B cell (primary cell): ENCODE results near the gene SMIM35. TPM values are rescaled to one million over a fixed set of nuclear protein-coding genes. Genes with fewer than 3 reads are reported as not detected.

Source experiments
- ATAC-seq: fragments of 200-7000 bp; cut with Tn5 transposase; one replicate; pipeline ENCODE4 v1.10.0; 2021; ENCODE audit warnings: low read depth, mild to moderate bottlenecking, moderate number of reproducible peaks, moderate library complexity
- CTCF ChIA-PET: fragments of 350-600 bp; sonication (Branson Sonifier 250); formaldehyde crosslinking; loops from one replicate; lab custom pipeline; 2021; ENCODE audit warnings: antibody characterized with exemption, inconsistent platforms; lab: Charles Lee
- POLR2A ChIA-PET: fragments of 350-600 bp; sonication (Branson Sonifier 250); formaldehyde crosslinking; loops from one replicate; lab custom pipeline; 2021; ENCODE audit warnings: antibody characterized with exemption; lab: Charles Lee
- DNase-seq: peaks from one replicate; pipeline ENCODE4 v3.0.0; 2013
- H2AFZ ChIP-seq: 2 replicates; pipeline ENCODE4 v1.6.1; 2012; ENCODE audit warnings: mild to moderate bottlenecking, low read depth, low read length; ENCODE audit not compliant: insufficient read depth, poor library complexity, severe bottlenecking
- H3K27ac ChIP-seq, 2 donors: 1 replicate in 1 of 2; 2 replicates in 1 of 2; pipeline ENCODE4 v1.5.1; 2012 to 2013; ENCODE audit warnings: low read length in 2 of 2, mild to moderate bottlenecking in 2 of 2, moderate library complexity in 1 of 2
- H3K27me3 ChIP-seq, 4 experiments: fragments of 200-600 bp in 1 of 4; sonication (generic) in 1 of 4; replicated peaks in 1 of 4; 1 replicate in 2 of 4; 2 replicates in 2 of 4; pipeline versions ENCODE4 v1.6.1 to v1.7.0; 2013 to 2016; ENCODE audit warnings: low read length in 3 of 4, mild to moderate bottlenecking in 2 of 4, mixed read lengths in 1 of 4, moderate library complexity in 1 of 4; ENCODE audit not compliant: insufficient read depth in 4 of 4, control insufficient read depth in 3 of 4; ENCODE audit errors: control extremely low read depth in 1 of 4
- H3K36me3 ChIP-seq, 2 experiments: replicated peaks in 1 of 2; 1 replicate in 1 of 2; 2 replicates in 1 of 2; pipeline versions ENCODE4 v1.6.1 to v1.7.1; 2013; ENCODE audit warnings: low read length in 1 of 2; ENCODE audit not compliant: insufficient read depth in 2 of 2, control insufficient read depth in 1 of 2; ENCODE audit errors: control extremely low read depth in 1 of 2, extremely low read depth in 1 of 2
- H3K4me1 ChIP-seq, 2 donors: fragments of 200-600 bp in 1 of 2; sonication (generic) in 1 of 2; 1 replicate in 1 of 2; 2 replicates in 1 of 2; pipeline versions ENCODE4 v1.5.1 to v1.6.1; 2013 to 2017; ENCODE audit warnings: low read length in 2 of 2; ENCODE audit not compliant: control insufficient read depth in 2 of 2, insufficient read depth in 2 of 2
- H3K4me2 ChIP-seq: replicated peaks from 2 replicates; pipeline ENCODE3; 2012; ENCODE audit warnings: mild to moderate bottlenecking, low read depth, low read length; ENCODE audit not compliant: poor library complexity, severe bottlenecking
- H3K4me3 ChIP-seq, 5 experiments: fragments of 200-600 bp in 1 of 5; sonication (generic) in 1 of 5; 1 replicate in 3 of 5; 2 replicates in 2 of 5; pipeline versions ENCODE4 v1.5.1 to v1.7.0; 2011 to 2016; ENCODE audit warnings: low read length in 4 of 5, mild to moderate bottlenecking in 4 of 5, low read depth in 2 of 5, control low read depth in 1 of 5, moderate library complexity in 1 of 5; ENCODE audit not compliant: insufficient read depth in 1 of 5; ENCODE audit errors: control extremely low read depth in 1 of 5, extremely low read depth in 1 of 5
- H3K79me2 ChIP-seq: fragments of 200-600 bp; sonication (generic); one replicate; pipeline ENCODE4 v1.6.0; 2016; ENCODE audit warnings: low read length; ENCODE audit not compliant: control insufficient read depth, insufficient read depth
- H3K9ac ChIP-seq: fragments of 200-600 bp; sonication (generic); 2 replicates; pipeline ENCODE4 v1.6.1; 2017; ENCODE audit warnings: mild to moderate bottlenecking, low read length, moderate library complexity
- H3K9me3 ChIP-seq, 3 donors: one replicate each; pipeline versions ENCODE4 v1.6.1 to v1.7.1; 2013; ENCODE audit warnings: low read length in 2 of 3; ENCODE audit not compliant: control insufficient read depth in 2 of 3, insufficient read depth in 1 of 3; ENCODE audit errors: control extremely low read depth in 1 of 3
- H4K20me1 ChIP-seq: 2 replicates; pipeline ENCODE4 v1.6.0; 2012; ENCODE audit warnings: mild to moderate bottlenecking, low read length; ENCODE audit not compliant: insufficient read depth, control insufficient read depth, poor library complexity, severe bottlenecking
- H3K27ac Mint-ChIP-seq: one replicate; pipeline ENCODE4 v1.8.0; 2021; ENCODE audit warnings: mixed read lengths
- H3K27me3 Mint-ChIP-seq: one replicate; pipeline ENCODE4 v1.8.0; 2021; ENCODE audit warnings: mixed read lengths
- H3K4me1 Mint-ChIP-seq: one replicate; pipeline ENCODE4 v1.8.0; 2021; ENCODE audit warnings: mixed read lengths
- H3K4me3 Mint-ChIP-seq: one replicate; pipeline ENCODE4 v1.8.0; 2021; ENCODE audit warnings: mixed read lengths
- H3K9me3 Mint-ChIP-seq: one replicate; pipeline ENCODE4 v1.8.0; 2022; ENCODE audit warnings: mixed read lengths; ENCODE audit not compliant: insufficient read depth
- CTCF ChIP-seq: fragments of 200-600 bp; IDR thresholded peaks from one replicate; pipeline ENCODE4 v1.8.0; 2022; ENCODE audit warnings: antibody characterized with exemption, mild to moderate bottlenecking
- EZH2 ChIP-seq: IDR thresholded peaks from 2 replicates; pipeline ENCODE4 v1.6.1; 2012; ENCODE audit warnings: borderline replicate concordance, low read depth, mild to moderate bottlenecking, moderate library complexity, low read length; ENCODE audit not compliant: insufficient read depth, poor library complexity, severe bottlenecking
- WGBS: methylation state at CpG from one replicate; pipeline ENCODE4 v1.1.5; 2013; ENCODE audit warnings: missing lambda C conversion rate; ENCODE audit not compliant: insufficient coverage; 5-methylcytosine and 5-hydroxymethylcytosine counted together
- intact Hi-C: fragments of 100-400 bp; cut with micrococcal nuclease; formaldehyde crosslinking; loops from one replicate; pipeline ENCODE4 v1.10.0; 2022
- polyA plus RNA-seq: library from polyadenylated mRNA; depleted of rRNA; stranded (reverse); fragments of >200 nt; gene quantifications from 2 replicates; pipeline ENCODE4 v1.2.3, GENCODE V29; 2012
- total RNA-seq, 2 donors: library from RNA; stranded (reverse); fragments of 120-200 nt in 1 of 2; gene quantifications; 1 replicate in 1 of 2; 2 replicates in 1 of 2; pipeline versions ENCODE4 v1.2.3 to v1.2.4, GENCODE V29; 2013 to 2022

Gene SMIM35
- total and polyA plus RNA-seq, 2 donors (not counting 1 experiment from before 2014, with no cell fraction given) = 1.3 to 4.5 TPM

- POLR2A ChIA-PET = interaction anchor here (0.6 to 20.9 kb wide), 8 partner anchors 10 to 198 kb away, joined by 3 to 346 read pairs (median 6); partner anchors contain the start of gene IL10RA
- H3K9me3 Mint-ChIP-seq = peaks cover 2% of the 10 kb centered on the region
- peaks cover 10% of the 10 kb centered on the region for H3K79me2 ChIP-seq
- H3K27me3 ChIP-seq = no peaks in the 10 kb centered on the region
- H3K27ac ChIP-seq = peak overlapping the region; percentile 95 to 99
- H3K36me3 ChIP-seq = peaks cover 0 to 7% of the 10 kb centered on the region in 2 experiments
- peak overlapping the region; percentile 99 for H3K27ac Mint-ChIP-seq
- H3K9me3 ChIP-seq = peaks cover 0 to 4% (median 4%) of the 10 kb centered on the region in 3 donors
- peak overlapping the region; percentile 10 for H2AFZ ChIP-seq
- H3K4me1 ChIP-seq = peaks cover 94 to 96% of the 10 kb centered on the region in 2 donors
- H3K9ac ChIP-seq = peak overlapping the region; percentile 33
- ATAC-seq = no peak
- intact Hi-C loops = loop anchor here (5.0 kb wide), 1 partner anchor 33 kb away; no protein-coding TSS in a partner anchor
- H3K4me1 Mint-ChIP-seq = peaks cover 94% of the 10 kb centered on the region
- no peaks in the 10 kb centered on the region for H4K20me1 ChIP-seq
- H3K4me3 Mint-ChIP-seq = peak overlapping the region; percentile 49
- CTCF ChIA-PET = interaction anchor here (0.6 to 10.5 kb wide), 10 partner anchors 8 to 920 kb away, joined by 3 to 133 read pairs (median 4); partner anchors contain the start of genes BCL9L and IL10RA
- TF ChIP-seq EZH2 (no peak), CTCF (no peak)
- WGBS = 83% methylated on average over 11 of the region's 12 CpGs
- no peaks in the 10 kb centered on the region for H3K27me3 Mint-ChIP-seq
- no peak overlapping the region for H3K4me3 ChIP-seq
- DNase-seq = no peak
- H3K4me2 ChIP-seq = peak overlapping the region; percentile 67
Observed at GRCh38 chr11:118005224-118006152, 81.3 kb downstream of the SMIM35 start.
